ENCODE measurements around the gene MAML3.

DNA sequence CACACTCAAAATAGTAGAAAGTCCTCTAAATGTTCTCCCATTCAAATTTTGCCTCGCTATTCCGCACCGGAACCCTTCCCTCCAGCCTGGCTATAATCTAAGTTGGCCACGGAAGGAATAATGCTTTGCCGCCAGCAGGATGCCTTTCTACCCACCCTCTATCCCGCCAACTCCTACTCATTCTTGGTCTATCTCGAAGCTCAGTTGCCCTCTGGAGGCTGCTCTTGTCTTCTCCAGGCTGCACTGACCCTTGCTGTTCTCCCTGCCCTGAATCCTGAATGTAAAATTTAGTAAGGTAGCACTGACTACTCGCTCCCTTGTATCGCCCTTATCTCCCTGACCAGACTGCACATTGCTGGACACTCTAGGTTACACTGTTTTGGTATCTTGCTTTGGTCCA, 275.9 kb downstream of the MAML3 start:
- TF ChIP-seq, protein P1, sequence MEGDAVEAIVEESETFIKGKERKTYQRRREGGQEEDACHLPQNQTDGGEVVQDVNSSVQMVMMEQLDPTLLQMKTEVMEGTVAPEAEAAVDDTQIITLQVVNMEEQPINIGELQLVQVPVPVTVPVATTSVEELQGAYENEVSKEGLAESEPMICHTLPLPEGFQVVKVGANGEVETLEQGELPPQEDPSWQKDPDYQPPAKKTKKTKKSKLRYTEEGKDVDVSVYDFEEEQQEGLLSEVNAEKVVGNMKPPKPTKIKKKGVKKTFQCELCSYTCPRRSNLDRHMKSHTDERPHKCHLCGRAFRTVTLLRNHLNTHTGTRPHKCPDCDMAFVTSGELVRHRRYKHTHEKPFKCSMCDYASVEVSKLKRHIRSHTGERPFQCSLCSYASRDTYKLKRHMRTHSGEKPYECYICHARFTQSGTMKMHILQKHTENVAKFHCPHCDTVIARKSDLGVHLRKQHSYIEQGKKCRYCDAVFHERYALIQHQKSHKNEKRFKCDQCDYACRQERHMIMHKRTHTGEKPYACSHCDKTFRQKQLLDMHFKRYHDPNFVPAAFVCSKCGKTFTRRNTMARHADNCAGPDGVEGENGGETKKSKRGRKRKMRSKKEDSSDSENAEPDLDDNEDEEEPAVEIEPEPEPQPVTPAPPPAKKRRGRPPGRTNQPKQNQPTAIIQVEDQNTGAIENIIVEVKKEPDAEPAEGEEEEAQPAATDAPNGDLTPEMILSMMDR (IDR thresholded peaks at IDR 0.05; ENCODE audit: low read depth, low read length), result no peak
- no peak for TF ChIP-seq EZH2phosphoT487 (IDR thresholded peaks at IDR 0.05; ENCODE audit: low read depth)
